Measurements from ENCODE around the gene PMVK. TPM values are rescaled to one million over a fixed set of nuclear protein-coding genes. Genes with fewer than 3 reads are reported as not detected.

The PMVK gene
- total and polyA plus RNA-seq, 2 donors from 2014 or later: 42.0 to 132 TPM

DNA sequence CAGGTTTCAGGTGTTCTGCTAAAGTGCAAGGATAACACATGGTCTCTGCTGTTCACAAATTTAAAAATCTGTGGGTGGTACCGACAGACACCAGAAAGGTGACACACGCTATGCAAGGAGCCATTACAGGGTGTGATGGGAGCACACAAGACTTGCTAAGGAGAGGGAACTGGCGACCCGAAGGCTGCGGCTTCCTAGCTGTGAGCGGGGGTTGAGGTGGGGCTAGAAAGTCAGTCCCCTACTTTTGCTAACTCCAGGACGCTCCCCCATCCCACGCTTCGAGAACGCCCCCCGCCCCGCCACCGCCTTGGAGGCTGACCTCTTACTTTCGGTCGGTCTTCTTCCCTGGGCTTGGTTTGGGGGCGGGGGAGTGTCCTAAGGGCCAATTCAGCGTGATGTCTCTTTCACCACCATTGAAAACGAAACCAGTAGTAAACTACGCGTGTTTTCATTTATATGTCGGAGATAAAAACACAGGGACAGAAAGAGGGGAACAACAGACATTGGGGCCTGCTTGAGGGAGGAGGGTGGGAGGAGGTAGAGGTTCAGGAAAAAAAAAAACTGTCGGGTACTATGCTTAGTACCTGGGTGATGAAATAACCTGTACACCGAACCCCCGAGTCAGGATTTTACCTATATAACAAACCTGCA lies 39.0 kb upstream of the PMVK start:
- DNase-seq: peak; percentile 63 to 90 (median 83)
- no peaks in the 10 kb centered on the region for H3K36me3 ChIP-seq (ENCODE audit: control insufficient read depth in 2 of 3, insufficient read depth in 3 of 3, low read length in 3 of 3)
- peak overlapping the region; percentile 75 to 98 (median 97) for H3K9ac ChIP-seq (ENCODE audit: low read length in 3 of 3)
- peaks cover 7 to 26% (median 18%) of the 10 kb centered on the region in 3 donors for H3K4me1 ChIP-seq (ENCODE audit: control insufficient read depth in 2 of 3, insufficient read depth in 2 of 3, low read depth in 1 of 3, low read length in 3 of 3)
- intact Hi-C loops (cut with DNase I): no loop called here
- FAIRE-seq: no peak
- peak overlapping the region; percentile 75 to 94 (median 83) for H3K4me3 ChIP-seq (ENCODE audit: low read length in 3 of 3)
- peak overlapping the region; percentile 96 to 98 for H3K27ac ChIP-seq (ENCODE audit: low read depth in 2 of 2, low read length in 2 of 2)
- no peaks in the 10 kb centered on the region for H3K9me3 ChIP-seq (ENCODE audit: control insufficient read depth in 2 of 3, insufficient read depth in 1 of 3, low read length in 3 of 3)
- TF ChIP-seq, protein P1, sequence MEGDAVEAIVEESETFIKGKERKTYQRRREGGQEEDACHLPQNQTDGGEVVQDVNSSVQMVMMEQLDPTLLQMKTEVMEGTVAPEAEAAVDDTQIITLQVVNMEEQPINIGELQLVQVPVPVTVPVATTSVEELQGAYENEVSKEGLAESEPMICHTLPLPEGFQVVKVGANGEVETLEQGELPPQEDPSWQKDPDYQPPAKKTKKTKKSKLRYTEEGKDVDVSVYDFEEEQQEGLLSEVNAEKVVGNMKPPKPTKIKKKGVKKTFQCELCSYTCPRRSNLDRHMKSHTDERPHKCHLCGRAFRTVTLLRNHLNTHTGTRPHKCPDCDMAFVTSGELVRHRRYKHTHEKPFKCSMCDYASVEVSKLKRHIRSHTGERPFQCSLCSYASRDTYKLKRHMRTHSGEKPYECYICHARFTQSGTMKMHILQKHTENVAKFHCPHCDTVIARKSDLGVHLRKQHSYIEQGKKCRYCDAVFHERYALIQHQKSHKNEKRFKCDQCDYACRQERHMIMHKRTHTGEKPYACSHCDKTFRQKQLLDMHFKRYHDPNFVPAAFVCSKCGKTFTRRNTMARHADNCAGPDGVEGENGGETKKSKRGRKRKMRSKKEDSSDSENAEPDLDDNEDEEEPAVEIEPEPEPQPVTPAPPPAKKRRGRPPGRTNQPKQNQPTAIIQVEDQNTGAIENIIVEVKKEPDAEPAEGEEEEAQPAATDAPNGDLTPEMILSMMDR (IDR thresholded peaks at IDR 0.05; ENCODE audit: borderline replicate concordance, extremely low read depth, insufficient read depth): no peak
- H3K27me3 ChIP-seq (ENCODE audit: control insufficient read depth, insufficient read depth, low read length): no peaks in the 10 kb centered on the region

DNA sequence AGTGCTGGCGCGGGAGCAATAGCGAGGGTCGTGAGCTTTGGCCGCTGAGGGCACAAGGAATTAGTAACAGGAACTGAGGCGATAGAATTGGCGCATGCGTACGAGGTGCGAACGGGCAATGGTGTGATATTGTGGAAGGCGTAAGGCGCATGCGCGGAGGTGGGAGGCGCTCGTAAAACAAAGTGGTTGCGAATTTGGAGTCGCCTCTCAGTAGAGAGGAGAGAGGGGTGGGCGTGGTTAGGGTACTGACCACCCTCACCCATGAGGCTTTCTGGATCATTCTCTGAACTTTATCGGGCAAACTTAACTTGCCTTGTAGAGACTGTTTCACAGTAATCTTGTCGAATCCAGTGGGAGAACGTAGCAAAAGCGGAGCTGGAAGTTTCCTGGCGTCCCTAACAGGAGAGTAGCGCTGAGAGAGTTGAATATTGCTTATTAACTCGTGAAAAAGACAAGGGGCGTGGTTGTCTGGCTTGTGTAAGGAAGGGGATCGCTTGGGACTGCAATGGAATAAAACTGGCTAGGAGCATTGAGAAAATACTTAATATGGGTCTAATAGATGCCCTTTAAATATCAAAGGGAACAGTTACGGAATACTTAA lies 38.4 kb upstream of the PMVK start:
- DNase-seq: peak; percentile 97 to 99 (median 99)
- no peak for FAIRE-seq
- TF ChIP-seq, protein P1 (IDR thresholded peaks at IDR 0.05; ENCODE audit: borderline replicate concordance, extremely low read depth, insufficient read depth): no peak
- H3K36me3 ChIP-seq (ENCODE audit: control insufficient read depth in 2 of 3, insufficient read depth in 3 of 3, low read length in 3 of 3): no peaks in the 10 kb centered on the region
- intact Hi-C loops (cut with DNase I): no loop called here
- peaks cover 7 to 26% (median 18%) of the 10 kb centered on the region in 3 donors for H3K4me1 ChIP-seq (ENCODE audit: control insufficient read depth in 2 of 3, insufficient read depth in 2 of 3, low read depth in 1 of 3, low read length in 3 of 3)
- H3K9me3 ChIP-seq (ENCODE audit: control insufficient read depth in 2 of 3, insufficient read depth in 1 of 3, low read length in 3 of 3): no peaks in the 10 kb centered on the region
- H3K4me3 ChIP-seq (ENCODE audit: low read length in 3 of 3): peak overlapping the region; percentile 75 to 94 (median 83)
- peak overlapping the region; percentile 75 to 98 (median 97) for H3K9ac ChIP-seq (ENCODE audit: low read length in 3 of 3)
- H3K27ac ChIP-seq (ENCODE audit: low read depth in 2 of 2, low read length in 2 of 2): peak overlapping the region; percentile 96 to 98
- H3K27me3 ChIP-seq (ENCODE audit: control insufficient read depth, insufficient read depth, low read length): no peaks in the 10 kb centered on the region

DNA sequence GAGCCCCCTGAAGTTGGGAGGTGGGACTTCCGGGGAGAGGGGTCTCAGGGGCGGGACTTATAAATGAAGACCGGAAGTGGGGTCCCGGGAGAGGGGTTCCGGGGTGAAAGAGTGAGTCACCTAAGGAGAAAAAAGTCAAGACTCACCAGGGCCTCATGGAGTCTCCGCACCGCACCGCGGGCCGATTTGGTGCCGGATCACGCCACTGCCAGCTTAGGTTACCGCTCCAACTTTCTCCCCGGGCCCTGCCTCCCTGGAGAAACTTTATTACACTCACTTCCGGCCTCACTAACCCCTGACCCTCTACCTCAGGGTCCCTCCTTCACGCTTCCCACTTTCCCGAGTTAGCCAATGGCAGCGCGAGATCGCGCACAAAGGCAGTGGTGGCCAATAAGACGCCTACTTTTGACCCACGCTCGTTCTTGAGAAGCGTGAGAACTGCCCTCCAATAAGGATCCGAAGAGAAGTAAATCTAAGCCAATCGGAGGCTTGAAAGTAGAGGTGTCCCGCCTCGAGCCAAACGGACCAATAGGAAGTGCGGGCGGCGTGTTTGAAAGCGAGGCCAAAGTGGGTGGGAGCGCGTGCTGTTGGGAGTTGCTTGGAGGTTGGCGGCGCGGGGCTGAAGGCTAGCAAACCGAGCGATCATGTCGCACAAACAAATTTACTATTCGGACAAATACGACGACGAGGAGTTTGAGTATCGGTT lies 37.7 kb upstream of the PMVK start, which contains the start of gene CKS1B:
Gene CKS1B (plus strand): TSS at position 580 of the 706 bp plus-strand sequence. CDS start 65 bp downstream, at position 645.
- no peaks in the 10 kb centered on the region for H3K27me3 ChIP-seq (ENCODE audit: control insufficient read depth, insufficient read depth, low read length)
- TF ChIP-seq, protein P1 (IDR thresholded peaks at IDR 0.05; ENCODE audit: borderline replicate concordance, extremely low read depth, insufficient read depth): no peak
- FAIRE-seq (peak; percentile 99), DNase-seq (peak; percentile 99 to 100 (median 99))
- H3K9ac ChIP-seq (ENCODE audit: low read length in 3 of 3): peak within 1 kb of the TSS; percentile 93 to 98 (median 97)
- peaks cover 7 to 30% (median 20%) of the 10 kb centered on the region in 3 donors for H3K4me1 ChIP-seq (ENCODE audit: control insufficient read depth in 2 of 3, insufficient read depth in 2 of 3, low read depth in 1 of 3, low read length in 3 of 3)
- intact Hi-C loops (cut with DNase I): no loop called here
- no peaks in the 10 kb centered on the region for H3K9me3 ChIP-seq (ENCODE audit: control insufficient read depth in 2 of 3, insufficient read depth in 1 of 3, low read length in 3 of 3)
- peak within 1 kb of the TSS; percentile 75 to 94 (median 83) for H3K4me3 ChIP-seq (ENCODE audit: low read length in 3 of 3)
- peak within 1 kb of the TSS; percentile 96 to 98 for H3K27ac ChIP-seq (ENCODE audit: low read depth in 2 of 2, low read length in 2 of 2)
- no peaks in the 10 kb centered on the region for H3K36me3 ChIP-seq (ENCODE audit: control insufficient read depth in 2 of 3, insufficient read depth in 3 of 3, low read length in 3 of 3)
